Measurements from ENCODE around the gene TRAF7. TPM values are rescaled to one million over a fixed set of nuclear protein-coding genes. Genes with fewer than 3 reads are reported as not detected.

TRAF7 gene
- total and polyA plus RNA-seq, 2 of the 8 experiments (the other 6 are each of a cell fraction or from before 2014, with no cell fraction given) = 96.8 to 148 TPM

- peaks cover 0 to 4% of the 10 kb centered on the region in 2 experiments; a peak in 2 of 4 replicates for H3K79me2 ChIP-seq (ENCODE audit: control insufficient read depth in 1 of 2, insufficient read depth in 2 of 2, low read length in 2 of 2)
- ChIA-PET POLR2A (ENCODE audit: partially characterized antibody) (no interaction called here), CTCF (ENCODE audit: partially characterized antibody) (interaction anchor here (1.0 kb wide), 1 partner anchor 111 kb away, joined by 3 read pairs; no protein-coding TSS in a partner anchor)
- H3K4me1 ChIP-seq (replicated peaks in 1 of 4; ENCODE audit: control insufficient read depth in 3 of 4, insufficient read depth in 4 of 4, low read length in 3 of 4) = no peaks in the 10 kb centered on the region
- no peak overlapping the region for H3K18ac ChIP-seq (ENCODE audit: extremely low read depth, low read length)
- no peak overlapping the region for H4K8ac ChIP-seq (ENCODE audit: extremely low read depth, insufficient read depth, low read length)
- H2AFZ ChIP-seq (ENCODE audit: low read length) = no peak overlapping the region
- no peak overlapping the region for H4K5ac ChIP-seq (ENCODE audit: insufficient read length, low read depth, low read length)
- WGBS, 2 experiments (ENCODE audit: extremely low coverage in 1 of 2, insufficient coverage in 1 of 2, insufficient read length in 1 of 2, insufficient replicate concordance in 2 of 2, low coverage in 1 of 2, low lambda C conversion rate in 2 of 2, missing lambda C conversion rate in 1 of 2) = 97% methylated on average over 8 of the region's 13 CpGs; no CpG with 5 or more reads in 1 of the 2 experiments
- H4K20me1 ChIP-seq (replicated peaks in 1 of 2; ENCODE audit: control insufficient read depth in 1 of 2, insufficient read depth in 2 of 2, low read length in 2 of 2) = no peaks in the 10 kb centered on the region
- no peak overlapping the region for H2AK5ac ChIP-seq (ENCODE audit: low read depth, low read length)
- no peak overlapping the region for H3K4me3 ChIP-seq (ENCODE audit: extremely low read depth in 1 of 4, insufficient read depth in 2 of 4, low read depth in 3 of 4, low read length in 4 of 4)
- H4K91ac ChIP-seq (replicated peaks; ENCODE audit: insufficient read length, low read length) = no peak overlapping the region
- peaks cover 3% of the 10 kb centered on the region; the same call in 1 of the 2 replicates for H3K79me1 ChIP-seq (ENCODE audit: low read depth, low read length)
- no peak overlapping the region for H2BK20ac ChIP-seq (ENCODE audit: low read length)
- no peak overlapping the region for H3K56ac ChIP-seq (replicated peaks; ENCODE audit: insufficient read length, low read depth, low read length)
- no peaks in the 10 kb centered on the region for H3K27me3 ChIP-seq (replicated peaks in 1 of 4; ENCODE audit: control insufficient read depth in 3 of 4, extremely low read depth in 1 of 4, insufficient read depth in 3 of 4, low read length in 3 of 4)
- FAIRE-seq = no peak
- H3K4me2 ChIP-seq (ENCODE audit: insufficient read depth in 1 of 2, low read depth in 2 of 2, low read length in 2 of 2) = no peak overlapping the region
- no peak overlapping the region for H3K27ac ChIP-seq (ENCODE audit: low read depth, low read length)
- no peak overlapping the region for H3K23ac ChIP-seq (ENCODE audit: insufficient read length)
- no peak overlapping the region for H2BK120ac ChIP-seq (replicated peaks; ENCODE audit: low read depth, low read length)
- H2BK12ac ChIP-seq (ENCODE audit: low read depth, low read length) = no peak overlapping the region
- TF ChIP-seq EZH2 (IDR thresholded peaks at IDR 0.05; ENCODE audit: low read depth, low read length, severe bottlenecking) = no peak
- TF ChIP-seq RAD21 (IDR thresholded peaks at IDR 0.05 in 1 of 2, conservative IDR thresholded peaks at IDR 0.05 in 1 of 2; ENCODE audit: low read depth in 2 of 2, low read length in 2 of 2) = no peak
- TF ChIP-seq, protein P1, sequence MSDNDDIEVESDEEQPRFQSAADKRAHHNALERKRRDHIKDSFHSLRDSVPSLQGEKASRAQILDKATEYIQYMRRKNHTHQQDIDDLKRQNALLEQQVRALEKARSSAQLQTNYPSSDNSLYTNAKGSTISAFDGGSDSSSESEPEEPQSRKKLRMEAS (IDR thresholded peaks at IDR 0.05) = no peak
- no peak for TF ChIP-seq EP300 (IDR thresholded peaks at IDR 0.05; ENCODE audit: borderline replicate concordance in 1 of 2, low read depth in 2 of 2, low read length in 2 of 2)
- TF ChIP-seq NANOG (IDR thresholded peaks at IDR 0.05; ENCODE audit: insufficient read depth, low read depth, low read length, poor library complexity, severe bottlenecking) = no peak
- no peak for TF ChIP-seq CEBPB (IDR thresholded peaks at IDR 0.05; ENCODE audit: low read depth, low read length)
- no peak for TF ChIP-seq POLR2A (IDR thresholded peaks at IDR 0.05; ENCODE audit: control extremely low read depth in 1 of 2, low read depth in 2 of 2, low read length in 2 of 2)
- no peak for TF ChIP-seq RFX5 (IDR thresholded peaks at IDR 0.05; ENCODE audit: borderline replicate concordance, low read depth, low read length)
- no peak for TF ChIP-seq SAP30 (IDR thresholded peaks at IDR 0.05; ENCODE audit: insufficient read depth, insufficient replicate concordance, low read length)
- TF ChIP-seq KDM4A (IDR thresholded peaks at IDR 0.05; ENCODE audit: low read depth, low read length, severe bottlenecking) = no peak
- no peak for TF ChIP-seq CBX5 (IDR thresholded peaks at IDR 0.05; ENCODE audit: low read depth, low read length)
- no peak overlapping the region for H3K4ac ChIP-seq (replicated peaks; ENCODE audit: insufficient read length, low read depth, low read length)
- no peak for DNase-seq (ENCODE audit: low read depth in 1 of 2, low spot score in 2 of 2)
- H3K9me3 ChIP-seq (ENCODE audit: insufficient read depth in 2 of 2, low read depth in 1 of 2, low read length in 1 of 2) = no peaks in the 10 kb centered on the region
- H3K36me3 ChIP-seq (ENCODE audit: control insufficient read depth in 2 of 4, insufficient read depth in 4 of 4, low read length in 3 of 4) = peaks cover 0 to 15% (median 0%) of the 10 kb centered on the region in 4 experiments; a peak in 1 of 8 replicates
- H3K14ac ChIP-seq (ENCODE audit: insufficient read length) = no peak overlapping the region
- H2BK15ac ChIP-seq (ENCODE audit: low read length) = no peak overlapping the region
- H3K23me2 ChIP-seq (ENCODE audit: low read depth, low read length) = no peaks in the 10 kb centered on the region
- H3K9ac ChIP-seq (replicated peaks in 1 of 4; ENCODE audit: extremely low read depth in 1 of 4, low read depth in 3 of 4, low read length in 3 of 4) = no peak overlapping the region
- H2BK5ac ChIP-seq (ENCODE audit: low read depth, low read length) = no peak overlapping the region
Observed at GRCh38 chr16:2115591-2115973, 40.0 kb upstream of the TRAF7 start.
